ENCODE results near the gene MINDY4.
A peak's percentile ranks its signal among the peaks of the same experiment; 100 is the strongest.

MINDY4 gene

GRCh38 chr7:30865076-30865475, 93.9 kb downstream of the MINDY4 start:
- Histone ChIP-seq H3K4me1 (ENCODE audit: insufficient read depth, low read length) (peaks cover 44% of the 10 kb centered on the region), H3K36me3 (ENCODE audit: insufficient read depth, low read length) (no peaks in the 10 kb centered on the region), H3K9ac (ENCODE audit: low read length) (no peak overlapping the region), H3K9me3 (ENCODE audit: low read length) (no peaks in the 10 kb centered on the region), H3K27me3 (ENCODE audit: control insufficient read depth in 1 of 2, insufficient read depth in 2 of 2, low read length in 2 of 2) (no peaks in the 10 kb centered on the region), H3K4me3 (ENCODE audit: low read depth in 1 of 2, low read length in 2 of 2) (no peak overlapping the region), H3K27ac (ENCODE audit: low read depth, low read length) (no peak overlapping the region)

- Histone ChIP-seq H3K4me1 (ENCODE audit: insufficient read depth, low read length) (peaks cover 46% of the 10 kb centered on the region), H3K27ac (ENCODE audit: low read depth, low read length) (no peak overlapping the region), H3K4me3 (ENCODE audit: low read depth in 1 of 2, low read length in 2 of 2) (no peak overlapping the region), H3K27me3 (ENCODE audit: control insufficient read depth in 1 of 2, insufficient read depth in 2 of 2, low read length in 2 of 2) (no peaks in the 10 kb centered on the region), H3K36me3 (ENCODE audit: insufficient read depth, low read length) (no peaks in the 10 kb centered on the region), H3K9me3 (ENCODE audit: low read length) (no peaks in the 10 kb centered on the region), H3K9ac (ENCODE audit: low read length) (no peak overlapping the region)
Measured at GRCh38 chr7:30865821-30866220, 94.6 kb downstream of the MINDY4 start.

- no peak overlapping the region for H3K4me3 ChIP-seq (ENCODE audit: low read depth in 1 of 2, low read length in 2 of 2)
- H3K36me3 ChIP-seq (ENCODE audit: insufficient read depth, low read length): no peaks in the 10 kb centered on the region
- H3K27me3 ChIP-seq (ENCODE audit: control insufficient read depth in 1 of 2, insufficient read depth in 2 of 2, low read length in 2 of 2): no peaks in the 10 kb centered on the region
- H3K9me3 ChIP-seq (ENCODE audit: low read length): no peaks in the 10 kb centered on the region
- H3K9ac ChIP-seq (ENCODE audit: low read length): no peak overlapping the region
- H3K27ac ChIP-seq (ENCODE audit: low read depth, low read length): no peak overlapping the region
- H3K4me1 ChIP-seq (ENCODE audit: insufficient read depth, low read length): peaks cover 49% of the 10 kb centered on the region
Measured at GRCh38 chr7:30866939-30867338, 95.7 kb downstream of the MINDY4 start.

GRCh38 chr7:30867483-30867882, 96.3 kb downstream of the MINDY4 start:
- Histone ChIP-seq H3K4me1 (ENCODE audit: insufficient read depth, low read length) (peaks cover 49% of the 10 kb centered on the region), H3K27ac (ENCODE audit: low read depth, low read length) (no peak overlapping the region), H3K27me3 (ENCODE audit: control insufficient read depth in 1 of 2, insufficient read depth in 2 of 2, low read length in 2 of 2) (no peaks in the 10 kb centered on the region), H3K36me3 (ENCODE audit: insufficient read depth, low read length) (peaks cover under 1% of the 10 kb centered on the region), H3K9ac (ENCODE audit: low read length) (no peak overlapping the region), H3K4me3 (ENCODE audit: low read depth in 1 of 2, low read length in 2 of 2) (no peak overlapping the region), H3K9me3 (ENCODE audit: low read length) (no peaks in the 10 kb centered on the region)

- Histone ChIP-seq H3K9ac (ENCODE audit: low read length) (no peak overlapping the region), H3K4me1 (ENCODE audit: insufficient read depth, low read length) (peaks cover 31% of the 10 kb centered on the region), H3K27ac (ENCODE audit: low read depth, low read length) (peak overlapping the region; percentile 51), H3K36me3 (ENCODE audit: insufficient read depth, low read length) (peaks cover 21% of the 10 kb centered on the region), H3K9me3 (ENCODE audit: low read length) (no peaks in the 10 kb centered on the region), H3K27me3 (ENCODE audit: control insufficient read depth in 1 of 2, insufficient read depth in 2 of 2, low read length in 2 of 2) (no peaks in the 10 kb centered on the region), H3K4me3 (ENCODE audit: low read depth in 1 of 2, low read length in 2 of 2) (no peak overlapping the region)
Measured at GRCh38 chr7:30869794-30870611, 98.8 kb downstream of the MINDY4 start.

GRCh38 chr7:30870821-30871518, 99.8 kb downstream of the MINDY4 start:
- no peak overlapping the region for H3K9ac ChIP-seq (ENCODE audit: low read length)
- H3K9me3 ChIP-seq (ENCODE audit: low read length): no peaks in the 10 kb centered on the region
- H3K4me3 ChIP-seq (ENCODE audit: low read depth in 1 of 2, low read length in 2 of 2): no peak overlapping the region
- no peaks in the 10 kb centered on the region for H3K27me3 ChIP-seq (ENCODE audit: control insufficient read depth in 1 of 2, insufficient read depth in 2 of 2, low read length in 2 of 2)
- peaks cover 31% of the 10 kb centered on the region for H3K4me1 ChIP-seq (ENCODE audit: insufficient read depth, low read length)
- peaks cover 30% of the 10 kb centered on the region for H3K36me3 ChIP-seq (ENCODE audit: insufficient read depth, low read length)
- peak overlapping the region; percentile 2 for H3K27ac ChIP-seq (ENCODE audit: low read depth, low read length)

GRCh38 chr7:30871655-30872054, 100.4 kb downstream of the MINDY4 start:
- peaks cover 35% of the 10 kb centered on the region for H3K36me3 ChIP-seq (ENCODE audit: insufficient read depth, low read length)
- H3K4me1 ChIP-seq (ENCODE audit: insufficient read depth, low read length): peaks cover 34% of the 10 kb centered on the region
- no peaks in the 10 kb centered on the region for H3K27me3 ChIP-seq (ENCODE audit: control insufficient read depth in 1 of 2, insufficient read depth in 2 of 2, low read length in 2 of 2)
- no peak overlapping the region for H3K9ac ChIP-seq (ENCODE audit: low read length)
- H3K27ac ChIP-seq (ENCODE audit: low read depth, low read length): no peak overlapping the region
- no peak overlapping the region for H3K4me3 ChIP-seq (ENCODE audit: low read depth in 1 of 2, low read length in 2 of 2)
- H3K9me3 ChIP-seq (ENCODE audit: low read length): no peaks in the 10 kb centered on the region

GRCh38 chr7:30873207-30873606, 102.0 kb downstream of the MINDY4 start:
- H3K27me3 ChIP-seq (ENCODE audit: control insufficient read depth in 1 of 2, insufficient read depth in 2 of 2, low read length in 2 of 2): no peaks in the 10 kb centered on the region
- H3K36me3 ChIP-seq (ENCODE audit: insufficient read depth, low read length): peaks cover 35% of the 10 kb centered on the region
- no peak overlapping the region for H3K27ac ChIP-seq (ENCODE audit: low read depth, low read length)
- no peak overlapping the region for H3K9ac ChIP-seq (ENCODE audit: low read length)
- H3K4me3 ChIP-seq (ENCODE audit: low read depth in 1 of 2, low read length in 2 of 2): no peak overlapping the region
- peaks cover 38% of the 10 kb centered on the region for H3K4me1 ChIP-seq (ENCODE audit: insufficient read depth, low read length)
- H3K9me3 ChIP-seq (ENCODE audit: low read length): no peaks in the 10 kb centered on the region

- Histone ChIP-seq H3K27ac (ENCODE audit: low read depth, low read length) (no peak overlapping the region), H3K27me3 (ENCODE audit: control insufficient read depth in 1 of 2, insufficient read depth in 2 of 2, low read length in 2 of 2) (no peaks in the 10 kb centered on the region), H3K4me1 (ENCODE audit: insufficient read depth, low read length) (peaks cover 34% of the 10 kb centered on the region), H3K9ac (ENCODE audit: low read length) (no peak overlapping the region), H3K36me3 (ENCODE audit: insufficient read depth, low read length) (peaks cover 35% of the 10 kb centered on the region), H3K4me3 (ENCODE audit: low read depth in 1 of 2, low read length in 2 of 2) (no peak overlapping the region), H3K9me3 (ENCODE audit: low read length) (no peaks in the 10 kb centered on the region)
Measured at GRCh38 chr7:30873656-30874055, 102.4 kb downstream of the MINDY4 start.

GRCh38 chr7:30874656-30875302, 103.6 kb downstream of the MINDY4 start:
- Histone ChIP-seq H3K36me3 (ENCODE audit: insufficient read depth, low read length) (peaks cover 35% of the 10 kb centered on the region), H3K4me3 (ENCODE audit: low read depth in 1 of 2, low read length in 2 of 2) (no peak overlapping the region), H3K4me1 (ENCODE audit: insufficient read depth, low read length) (peaks cover 29% of the 10 kb centered on the region), H3K9ac (ENCODE audit: low read length) (no peak overlapping the region), H3K27ac (ENCODE audit: low read depth, low read length) (no peak overlapping the region), H3K9me3 (ENCODE audit: low read length) (no peaks in the 10 kb centered on the region), H3K27me3 (ENCODE audit: control insufficient read depth in 1 of 2, insufficient read depth in 2 of 2, low read length in 2 of 2) (no peaks in the 10 kb centered on the region)

GRCh38 chr7:30877015-30877769, 106.0 kb downstream of the MINDY4 start:
- Histone ChIP-seq H3K27ac (ENCODE audit: low read depth, low read length) (no peak overlapping the region), H3K4me1 (ENCODE audit: insufficient read depth, low read length) (peaks cover 26% of the 10 kb centered on the region), H3K9ac (ENCODE audit: low read length) (no peak overlapping the region), H3K9me3 (ENCODE audit: low read length) (no peaks in the 10 kb centered on the region), H3K27me3 (ENCODE audit: control insufficient read depth in 1 of 2, insufficient read depth in 2 of 2, low read length in 2 of 2) (no peaks in the 10 kb centered on the region), H3K36me3 (ENCODE audit: insufficient read depth, low read length) (peaks cover 35% of the 10 kb centered on the region), H3K4me3 (ENCODE audit: low read depth in 1 of 2, low read length in 2 of 2) (no peak overlapping the region)
